IMR-90 (cell line): Measurements from ENCODE around the gene INPP5E. TPM values are rescaled to one million over a fixed set of nuclear protein-coding genes. Genes with fewer than 3 reads are reported as not detected.

ENCODE experiments used
- ATAC-seq: fragments of 200-7000 bp; cut with Tn5 transposase; 2 replicates; pipeline ENCODE4 v1.9.1; 2020; ENCODE audit warnings: low read depth, mild to moderate bottlenecking, moderate library complexity
- BruUV-seq: library from RNA; stranded (reverse); fragments of 400-500 nt; replicated peaks from 2 replicates; lab custom pipeline; 2021; lab: Mats Ljungman, UMichigan
- CTCF ChIA-PET: fragments of 300-600 bp; formaldehyde crosslinking; extraction: SDS; loops from one replicate; lab custom pipeline; 2021; ENCODE audit warnings: antibody characterized with exemption; lab: Yijun Ruan, JAX
- POLR2A ChIA-PET: fragments of 300-600 bp; sonication (Branson Sonifier 250); formaldehyde crosslinking; loops from one replicate; lab custom pipeline; 2022; ENCODE audit warnings: antibody characterized with exemption; ENCODE audit not compliant: unreplicated experiment; lab: Charles Lee
- DNase-seq: peaks from one replicate; pipeline ENCODE4 v3.0.0; 2013
- H2AFZ ChIP-seq: replicated peaks from 2 replicates; pipeline ENCODE3; 2013; ENCODE audit warnings: low read length, mild to moderate bottlenecking; ENCODE audit not compliant: poor library complexity
- H2AK5ac ChIP-seq: 2 replicates; pipeline ENCODE4 v1.6.1; 2013; ENCODE audit warnings: low read depth, low read length, inconsistent platforms
- H2AK9ac ChIP-seq: replicated peaks from 2 replicates; pipeline ENCODE3; 2013; ENCODE audit warnings: mild to moderate bottlenecking, low read depth, low read length, moderate library complexity; ENCODE audit not compliant: poor library complexity
- H2BK120ac ChIP-seq: 2 replicates; pipeline ENCODE4 v1.6.1; 2013; ENCODE audit warnings: low read depth, low read length, inconsistent platforms
- H2BK15ac ChIP-seq: 3 replicates; pipeline ENCODE4 v1.6.1; 2013; ENCODE audit warnings: low read depth, low read length, inconsistent platforms
- H2BK20ac ChIP-seq: 2 replicates; pipeline ENCODE4 v1.6.1; 2013; ENCODE audit warnings: low read depth, mild to moderate bottlenecking, inconsistent platforms, low read length, moderate library complexity
- H2BK5ac ChIP-seq: 2 replicates; pipeline ENCODE4 v1.6.1; 2013; ENCODE audit warnings: mild to moderate bottlenecking, low read depth, low read length, inconsistent platforms; ENCODE audit not compliant: poor library complexity, severe bottlenecking
- H3K14ac ChIP-seq: replicated peaks from 2 replicates; pipeline ENCODE4 v1.6.1; 2013; ENCODE audit warnings: low read depth, low read length, inconsistent platforms
- H3K18ac ChIP-seq: 2 replicates; pipeline ENCODE4 v1.6.1; 2013; ENCODE audit warnings: low read depth, low read length, control low read depth
- H3K23ac ChIP-seq: 2 replicates; pipeline ENCODE4 v1.6.1; 2013; ENCODE audit warnings: low read depth, low read length, inconsistent platforms
- H3K27ac ChIP-seq: 2 replicates; pipeline ENCODE4 v1.5.1; 2013; ENCODE audit warnings: mild to moderate bottlenecking, control low read depth, low read length; ENCODE audit not compliant: insufficient read depth
- H3K27me3 ChIP-seq: 2 replicates; pipeline ENCODE4 v1.6.1; 2013; ENCODE audit warnings: low read length; ENCODE audit not compliant: control insufficient read depth, insufficient read depth
- H3K36me3 ChIP-seq: 2 replicates; pipeline ENCODE4 v1.6.1; 2013; ENCODE audit warnings: low read length, mixed read lengths; ENCODE audit not compliant: control insufficient read depth, insufficient read depth
- H3K4ac ChIP-seq: 2 replicates; pipeline ENCODE4 v1.6.1; 2013; ENCODE audit warnings: low read depth, low read length, inconsistent platforms
- H3K4me1 ChIP-seq: 2 replicates; pipeline ENCODE4 v1.6.1; 2013; ENCODE audit warnings: low read length, mixed read lengths; ENCODE audit not compliant: control insufficient read depth, insufficient read depth
- H3K4me2 ChIP-seq: 2 replicates; pipeline ENCODE4 v1.6.1; 2013; ENCODE audit warnings: low read depth, mild to moderate bottlenecking, control low read depth, low read length, moderate library complexity
- H3K4me3 ChIP-seq: 2 replicates; pipeline ENCODE4 v1.5.1; 2013; ENCODE audit warnings: low read depth, mild to moderate bottlenecking, control low read depth, low read length, moderate library complexity; ENCODE audit not compliant: insufficient read depth
- H3K56ac ChIP-seq: 2 replicates; pipeline ENCODE4 v1.6.1; 2013; ENCODE audit warnings: low read length, inconsistent platforms; ENCODE audit not compliant: insufficient read depth; ENCODE audit errors: extremely low read depth
- H3K79me1 ChIP-seq, 2 experiments: 2 replicates each; pipeline ENCODE4 v1.6.1; 2013; ENCODE audit warnings: low read length in 2 of 2, inconsistent platforms in 1 of 2, low read depth in 1 of 2
- H3K9ac ChIP-seq: 2 replicates; pipeline ENCODE4 v1.6.1; 2013; ENCODE audit warnings: low read depth, low read length, control low read depth
- H3K9me1 ChIP-seq: 2 replicates; pipeline ENCODE4 v1.6.1; 2013; ENCODE audit warnings: low read length, inconsistent platforms; ENCODE audit not compliant: insufficient read depth
- H3K9me3 ChIP-seq: 2 replicates; pipeline ENCODE4 v1.6.1; 2013; ENCODE audit warnings: low read length; ENCODE audit not compliant: control insufficient read depth, insufficient read depth
- H4K20me1 ChIP-seq: 2 replicates; pipeline ENCODE4 v1.6.1; 2013; ENCODE audit warnings: low read length, inconsistent platforms; ENCODE audit not compliant: insufficient read depth
- H4K5ac ChIP-seq: 2 replicates; pipeline ENCODE4 v1.6.1; 2013; ENCODE audit warnings: mild to moderate bottlenecking, low read depth, low read length, control low read depth
- H4K8ac ChIP-seq, 2 experiments: 2 replicates each; pipeline ENCODE4 v1.6.1; 2013; ENCODE audit warnings: low read depth in 2 of 2, low read length in 2 of 2, control low read depth in 1 of 2, inconsistent platforms in 1 of 2
- H4K91ac ChIP-seq: 2 replicates; pipeline ENCODE4 v1.6.1; 2013; ENCODE audit warnings: low read depth, low read length, inconsistent platforms; ENCODE audit not compliant: insufficient read depth
- BHLHE40 ChIP-seq: fragments of 150-350 bp; IDR thresholded peaks from 2 replicates; pipeline ENCODE4 v1.6.1; 2016; ENCODE audit warnings: mild to moderate bottlenecking, low read depth, low read length
- CTCF ChIP-seq: conservative IDR thresholded peaks from 2 replicates; pipeline ENCODE4 v1.5.1; 2012; ENCODE audit warnings: mild to moderate bottlenecking, low read depth, low read length, improper control_type of control experiment
- ELK1 ChIP-seq: fragments of 150-350 bp; IDR thresholded peaks from 2 replicates; pipeline ENCODE4 v1.6.1; 2016; ENCODE audit warnings: low read depth, mild to moderate bottlenecking, low read length, moderate library complexity, borderline replicate concordance
- FOS ChIP-seq: fragments of 150-350 bp; IDR thresholded peaks from 2 replicates; pipeline ENCODE4 v1.6.1; 2016; ENCODE audit warnings: low read depth, low read length
- MAFK ChIP-seq: IDR thresholded peaks from 2 replicates; pipeline ENCODE4 v1.6.1; 2012; ENCODE audit warnings: low read depth, low read length, improper control_type of control experiment
- MAZ ChIP-seq: IDR thresholded peaks from 2 replicates; pipeline ENCODE4 v1.6.1; 2012; ENCODE audit warnings: low read depth, mild to moderate bottlenecking, low read length, improper control_type of control experiment, moderate library complexity, borderline replicate concordance
- NFE2L2 ChIP-seq: fragments of 150-350 bp; IDR thresholded peaks from 2 replicates; pipeline ENCODE4 v1.6.1; 2016; ENCODE audit warnings: low read depth, mild to moderate bottlenecking, low read length
- POLR2A ChIP-seq: IDR thresholded peaks from 2 replicates; pipeline ENCODE4 v1.6.1; 2012; ENCODE audit warnings: mild to moderate bottlenecking, low read depth, low read length
- RAD21 ChIP-seq: IDR thresholded peaks from 2 replicates; pipeline ENCODE4 v1.6.1; 2012; ENCODE audit warnings: low read length, improper control_type of control experiment
- RCOR1 ChIP-seq: IDR thresholded peaks from 2 replicates; pipeline ENCODE4 v1.6.1; 2012; ENCODE audit warnings: mild to moderate bottlenecking, low read length, improper control_type of control experiment; ENCODE audit not compliant: insufficient replicate concordance
- RFX5 ChIP-seq: IDR thresholded peaks from 2 replicates; pipeline ENCODE4 v1.8.0; 2012; ENCODE audit warnings: low read depth, mild to moderate bottlenecking, low read length, moderate library complexity
- SMC3 ChIP-seq: fragments of 150-350 bp; IDR thresholded peaks from 2 replicates; pipeline ENCODE4 v1.6.1; 2016; ENCODE audit warnings: low read depth, mild to moderate bottlenecking, antibody characterized with exemption, low read length, moderate library complexity
- USF2 ChIP-seq: fragments of 150-350 bp; IDR thresholded peaks from 2 replicates; pipeline ENCODE4 v1.6.1; 2017; ENCODE audit warnings: mild to moderate bottlenecking, antibody characterized with exemption, low read length, low read depth
- WGBS, 2 experiments: methylation state at CpG; one replicate each; pipeline versions ENCODE4 v1.1.5 to v1.1.7; 2013; ENCODE audit warnings: missing lambda C conversion rate in 2 of 2; ENCODE audit not compliant: insufficient read length in 1 of 2; ENCODE audit errors: extremely low coverage in 2 of 2; 5-methylcytosine and 5-hydroxymethylcytosine counted together
- dilution Hi-C: fragments of 300-500 bp; cut with HindIII; formaldehyde crosslinking; loops from one replicate; pipeline ENCODE4 v1.14.3; 2018; ENCODE audit warnings: low sequenced_read_pairs; ENCODE audit not compliant: unreplicated experiment
- in situ Hi-C: fragments of 300-500 bp; cut with MboI; formaldehyde crosslinking; loops from 3 replicates; pipeline ENCODE4 v1.14.3; 2019; ENCODE audit warnings: low sequenced_read_pairs, inconsistent platforms, mixed read lengths
- intact Hi-C: fragments of 100-400 bp; cut with micrococcal nuclease; formaldehyde crosslinking; loops from 2 replicates; pipeline ENCODE4 v1.10.0; 2022
- polyA plus RNA-seq, 3 experiments: library from polyadenylated mRNA; depleted of rRNA; stranded (reverse); fragments of >200 nt; gene quantifications; 2 replicates each; pipeline ENCODE4 v1.2.3, GENCODE V29; 2012; ENCODE audit warnings: low replicate concordance in 1 of 3
- total RNA-seq: library from RNA; depleted of rRNA; stranded (reverse); fragments of >200 nt; gene quantifications from 2 replicates; pipeline ENCODE4 v1.2.3, GENCODE V29; 2012

INPP5E gene
- total and polyA plus RNA-seq, 2 of the 4 experiments (the other 2 are of a cell fraction): 1.6 to 9.4 TPM

DNA sequence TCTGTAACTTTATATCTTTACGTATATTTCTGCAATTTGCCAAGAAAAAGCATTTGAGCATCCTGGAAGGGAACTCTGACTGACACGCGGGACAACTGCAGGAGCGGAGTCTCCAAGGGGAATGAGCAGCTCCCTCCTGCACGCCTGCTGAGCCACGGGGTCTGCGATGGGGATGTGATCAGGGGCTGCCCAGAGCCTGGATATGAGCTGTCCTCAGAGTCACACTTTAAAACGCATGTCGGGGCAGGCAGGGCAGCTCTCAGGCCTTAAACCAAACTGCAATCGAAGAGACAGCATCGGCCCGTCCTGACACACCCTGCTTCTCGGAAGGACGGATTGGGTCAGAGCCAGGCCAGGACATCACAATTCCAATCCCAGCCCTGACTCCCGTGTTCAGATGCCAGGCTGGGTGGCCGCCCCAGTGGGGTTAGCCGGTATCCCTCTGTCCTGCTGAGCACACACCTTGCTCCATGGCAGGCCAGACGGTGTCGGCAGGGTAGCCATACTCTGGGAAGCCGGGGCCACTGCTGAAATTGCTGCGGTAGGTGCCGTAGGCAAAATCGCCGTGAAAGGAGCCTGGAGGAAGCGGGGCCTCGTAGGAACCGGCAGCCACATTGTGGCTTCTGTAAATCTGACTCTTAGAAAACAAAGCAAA lies 26.0 kb upstream of the INPP5E start:
- ChIA-PET POLR2A (no interaction called here), CTCF (no interaction called here)
- Histone ChIP-seq H2AK9ac (no peak overlapping the region), H3K27ac (no peak overlapping the region), H2BK5ac (no peak overlapping the region), H2BK15ac (no peak overlapping the region), H3K9me3 (no peaks in the 10 kb centered on the region), H3K36me3 (peaks cover 84% of the 10 kb centered on the region), H3K14ac (no peak overlapping the region), H3K4me2 (no peak overlapping the region), H3K79me1 (peaks cover 38 to 60% of the 10 kb centered on the region in 2 experiments), H3K9me1 (no peaks in the 10 kb centered on the region), H2AFZ (no peak overlapping the region), H3K18ac (no peak overlapping the region), H4K20me1 (peaks cover 70% of the 10 kb centered on the region), H2BK20ac (no peak overlapping the region), H4K91ac (no peak overlapping the region), H3K56ac (no peak overlapping the region), H2BK120ac (no peak overlapping the region), H2AK5ac (no peak overlapping the region), H3K23ac (no peak overlapping the region), H3K4ac (no peak overlapping the region), H4K5ac (no peak overlapping the region), H3K9ac (no peak overlapping the region), H4K8ac (no peak overlapping the region), H3K4me3 (no peak overlapping the region), H3K4me1 (no peaks in the 10 kb centered on the region), H3K27me3 (no peaks in the 10 kb centered on the region)
- ATAC-seq (no peak), DNase-seq (no peak)
- in situ Hi-C loops: no loop called here
- BruUV-seq: no TSS peak
- WGBS, 2 experiments: 94 to 100% methylated on average over 1 to 23 of the region's 27 CpGs
- dilution Hi-C loops: no loop called here
- intact Hi-C loops: no loop called here
- no peak for TF ChIP-seq USF2
- TF ChIP-seq FOS: no peak
- no peak for TF ChIP-seq CTCF
- TF ChIP-seq RFX5: no peak
- TF ChIP-seq RCOR1: no peak
- TF ChIP-seq ELK1: no peak
- TF ChIP-seq RAD21: no peak
- no peak for TF ChIP-seq SMC3
- TF ChIP-seq MAFK: no peak
- no peak for TF ChIP-seq BHLHE40
- no peak for TF ChIP-seq NFE2L2
- TF ChIP-seq MAZ: no peak
- no peak for TF ChIP-seq POLR2A
